ENCODE measurements around the gene TBC1D7.
"Not testable (repeated sequence)": the region's sequence is repeated elsewhere in the genome, so short reads cannot be mapped to it uniquely, and the experiment has no call there.

Gene TBC1D7

GRCh38 chr6:13327691-13328075, 654 bp downstream of the TBC1D7 start:
- H3K4me3 ChIP-seq (ENCODE audit: low read depth, low read length) = peak overlapping the region; percentile 87
- no peak for TF ChIP-seq CTCF (IDR thresholded peaks at IDR 0.05; ENCODE audit: low read depth, low read length)
- in situ Hi-C loops (cut with HindIII; ENCODE audit: low sequenced_read_pairs) = no loop called here
- no peak for DNase-seq (ENCODE audit: low read depth, low spot score)

- H3K4me3 ChIP-seq (ENCODE audit: low read depth, low read length); in situ Hi-C loops (cut with HindIII; ENCODE audit: low sequenced_read_pairs); DNase-seq (ENCODE audit: low read depth, low spot score): not testable (repeated sequence)
These were observed 2.2 kb downstream of the TBC1D7 start for GRCh38 chr6:13326031-13326586.

- no peak for TF ChIP-seq CTCF (IDR thresholded peaks at IDR 0.05; ENCODE audit: low read depth, low read length)
These were observed 8.3 kb downstream of the TBC1D7 start for GRCh38 chr6:13319891-13320564.

GRCh38 chr6:13318821-13319220, 9.5 kb downstream of the TBC1D7 start:
- H3K4me3 ChIP-seq (ENCODE audit: low read depth, low read length) = no peak overlapping the region
- in situ Hi-C loops (cut with HindIII; ENCODE audit: low sequenced_read_pairs) = no loop called here
- no peak for DNase-seq (ENCODE audit: low read depth, low spot score)
- TF ChIP-seq CTCF (IDR thresholded peaks at IDR 0.05; ENCODE audit: low read depth, low read length) = no peak

More at GRCh38 chr6:13319891-13320564, 8.3 kb downstream of the TBC1D7 start:
- no peak overlapping the region for H3K4me3 ChIP-seq (ENCODE audit: low read depth, low read length)
- DNase-seq (ENCODE audit: low read depth, low spot score) = no peak
- in situ Hi-C loops (cut with HindIII; ENCODE audit: low sequenced_read_pairs) = no loop called here

- no peak for DNase-seq (ENCODE audit: low read depth, low spot score)
- TF ChIP-seq CTCF (IDR thresholded peaks at IDR 0.05; ENCODE audit: low read depth, low read length) = no peak
- in situ Hi-C loops (cut with HindIII; ENCODE audit: low sequenced_read_pairs) = no loop called here
- no peak overlapping the region for H3K4me3 ChIP-seq (ENCODE audit: low read depth, low read length)
These were observed 12.4 kb downstream of the TBC1D7 start for GRCh38 chr6:13315896-13316295.

GRCh38 chr6:13314806-13315205, 13.5 kb downstream of the TBC1D7 start:
- TF ChIP-seq CTCF (IDR thresholded peaks at IDR 0.05; ENCODE audit: low read depth, low read length) = no peak
- in situ Hi-C loops (cut with HindIII; ENCODE audit: low sequenced_read_pairs) = no loop called here
- no peak for DNase-seq (ENCODE audit: low read depth, low spot score)
- no peak overlapping the region for H3K4me3 ChIP-seq (ENCODE audit: low read depth, low read length)

GRCh38 chr6:13311155-13311554, 17.2 kb downstream of the TBC1D7 start:
- no peak for DNase-seq (ENCODE audit: low read depth, low spot score)
- no peak for TF ChIP-seq CTCF (IDR thresholded peaks at IDR 0.05; ENCODE audit: low read depth, low read length)
- in situ Hi-C loops (cut with HindIII; ENCODE audit: low sequenced_read_pairs) = no loop called here
- no peak overlapping the region for H3K4me3 ChIP-seq (ENCODE audit: low read depth, low read length)
